ENCODE results near the gene B3GNT2. TPM values are rescaled to one million over a fixed set of nuclear protein-coding genes. Genes with fewer than 3 reads are reported as not detected.

The B3GNT2 gene
- total and polyA plus RNA-seq, 2 donors (not counting 3 experiments of a cell fraction or from before 2014, with no cell fraction given): 9.5 to 21.2 TPM

DNA sequence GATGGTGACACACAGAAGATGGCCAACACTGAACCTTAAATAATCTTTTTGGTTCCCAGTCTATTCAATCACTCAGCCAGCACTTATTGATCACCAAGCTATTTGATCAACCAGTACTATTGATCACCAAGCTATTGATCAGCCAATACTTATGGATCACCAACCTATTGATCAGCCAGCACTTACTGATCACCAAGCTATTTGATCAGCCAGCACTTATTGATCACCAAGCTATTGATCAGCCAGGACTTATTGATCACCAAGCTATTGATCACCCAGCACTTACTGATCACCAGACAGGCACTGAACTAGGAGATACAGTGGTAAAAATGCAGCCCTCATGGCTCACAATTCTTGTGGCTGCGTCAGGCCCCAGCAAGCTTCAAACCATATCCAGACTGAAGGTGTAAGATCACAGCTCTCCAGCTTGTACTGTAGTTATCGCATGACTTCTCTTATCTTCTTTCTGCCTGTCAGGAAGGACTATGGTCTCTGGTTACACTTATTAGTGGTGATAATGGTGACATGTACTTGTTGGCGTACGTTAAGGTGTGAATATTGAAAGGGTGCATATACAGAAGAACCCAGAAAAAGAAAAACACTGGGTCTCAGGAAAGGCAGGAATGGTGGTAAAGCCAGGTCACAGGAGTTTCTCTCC, 18.4 kb upstream of the B3GNT2 start:
- ChIA-PET CTCF (no interaction called here), POLR2A (no interaction called here)
- H3K79me2 ChIP-seq (ENCODE audit: control insufficient read depth, insufficient read depth, low read length): no peaks in the 10 kb centered on the region
- FAIRE-seq: no peak
- H3K4me3 ChIP-seq (replicated peaks in 1 of 3; ENCODE audit: insufficient read depth in 1 of 3, low read depth in 1 of 3, low read length in 3 of 3): no peak overlapping the region
- DNase-seq (ENCODE audit: low read depth, low spot score): no peak
- H3K9me3 ChIP-seq (replicated peaks; ENCODE audit: control insufficient read depth, insufficient read depth, low read length): no peaks in the 10 kb centered on the region
- no peak overlapping the region for H2AFZ ChIP-seq (ENCODE audit: low read depth, low read length)
- no peaks in the 10 kb centered on the region for H3K27me3 ChIP-seq (ENCODE audit: control insufficient read depth in 2 of 2, insufficient read depth in 2 of 2, low read length in 2 of 2)
- H3K27ac ChIP-seq (ENCODE audit: insufficient read depth, low read depth, low read length): no peak overlapping the region
- TF ChIP-seq MYC (IDR thresholded peaks at IDR 0.05; ENCODE audit: low read depth, low read length) (no peak), EZH2 (IDR thresholded peaks at IDR 0.05; ENCODE audit: borderline replicate concordance, low read depth, low read length, severe bottlenecking) (no peak)
- intact Hi-C loops (cut with micrococcal nuclease) (no loop called here), dilution Hi-C loops (cut with MboI; ENCODE audit: extremely low pct_ligation_motif_present, low sequenced_read_pairs) (no loop called here)
- H4K20me1 ChIP-seq (replicated peaks; ENCODE audit: control insufficient read depth, extremely low read depth, insufficient read depth, low read length): no peaks in the 10 kb centered on the region
- H3K9me1 ChIP-seq (replicated peaks; ENCODE audit: control insufficient read depth, extremely low read depth, insufficient read depth, low read length): no peaks in the 10 kb centered on the region
- H3K9ac ChIP-seq (replicated peaks; ENCODE audit: extremely low read depth, insufficient read depth, low read length): no peak overlapping the region
- no peak overlapping the region for H3K4me2 ChIP-seq (ENCODE audit: insufficient read depth, low read length)
- no peaks in the 10 kb centered on the region for H3K36me3 ChIP-seq (ENCODE audit: control insufficient read depth in 2 of 2, extremely low read depth in 1 of 2, insufficient read depth in 2 of 2, low read length in 2 of 2)
- H3K4me1 ChIP-seq (ENCODE audit: control insufficient read depth, extremely low read depth, insufficient read depth, low read length): peaks cover under 1% of the 10 kb centered on the region
- BruUV-seq (replicated peaks): no TSS peak

DNA sequence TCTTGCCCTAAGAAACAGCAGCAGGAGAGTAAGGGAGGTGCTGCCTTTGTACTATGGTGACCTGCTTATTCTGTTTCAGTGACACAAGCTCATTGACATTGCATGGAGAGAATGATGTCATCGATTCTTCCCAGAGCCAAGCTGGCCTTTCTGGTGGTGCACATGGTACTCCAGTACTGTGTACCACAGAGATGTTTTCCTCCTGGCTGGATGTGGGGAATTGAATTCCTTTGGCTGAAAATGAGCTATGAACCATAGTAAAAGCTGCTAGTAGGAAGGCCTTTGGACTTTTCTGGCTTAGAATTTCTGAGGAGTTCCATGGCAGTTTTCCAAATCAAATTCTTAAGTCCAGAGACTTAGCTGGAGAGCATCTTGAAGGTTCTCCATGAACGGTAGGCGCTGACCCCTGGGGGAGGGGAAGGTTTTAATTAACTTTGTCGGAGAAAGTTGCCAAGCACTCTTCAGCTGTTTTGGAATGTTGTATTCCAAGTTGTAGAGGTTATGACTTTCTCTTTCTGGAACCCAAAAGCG, 17.1 kb upstream of the B3GNT2 start:
- H3K9me1 ChIP-seq (replicated peaks; ENCODE audit: control insufficient read depth, extremely low read depth, insufficient read depth, low read length): no peaks in the 10 kb centered on the region

More for the DNA sequence above, 17.1 kb upstream of the B3GNT2 start:
- ChIA-PET POLR2A (no interaction called here), CTCF (no interaction called here)
- intact Hi-C loops (cut with micrococcal nuclease): no loop called here
- no peak for DNase-seq (ENCODE audit: low read depth, low spot score)
- Histone ChIP-seq H3K27me3 (ENCODE audit: control insufficient read depth in 2 of 2, insufficient read depth in 2 of 2, low read length in 2 of 2) (peaks cover 0 to 3% of the 10 kb centered on the region in 2 experiments), H3K79me2 (ENCODE audit: control insufficient read depth, insufficient read depth, low read length) (no peaks in the 10 kb centered on the region), H3K4me1 (ENCODE audit: control insufficient read depth, extremely low read depth, insufficient read depth, low read length) (no peaks in the 10 kb centered on the region), H3K4me3 (replicated peaks in 1 of 3; ENCODE audit: insufficient read depth in 1 of 3, low read depth in 1 of 3, low read length in 3 of 3) (no peak overlapping the region), H3K4me2 (ENCODE audit: insufficient read depth, low read length) (no peak overlapping the region), H2AFZ (ENCODE audit: low read depth, low read length) (no peak overlapping the region), H3K9ac (replicated peaks; ENCODE audit: extremely low read depth, insufficient read depth, low read length) (no peak overlapping the region), H3K27ac (ENCODE audit: insufficient read depth, low read depth, low read length) (no peak overlapping the region), H3K36me3 (ENCODE audit: control insufficient read depth in 2 of 2, extremely low read depth in 1 of 2, insufficient read depth in 2 of 2, low read length in 2 of 2) (no peaks in the 10 kb centered on the region), H3K9me3 (replicated peaks; ENCODE audit: control insufficient read depth, insufficient read depth, low read length) (no peaks in the 10 kb centered on the region), H4K20me1 (replicated peaks; ENCODE audit: control insufficient read depth, extremely low read depth, insufficient read depth, low read length) (no peaks in the 10 kb centered on the region)
- FAIRE-seq: no peak
- TF ChIP-seq JUN (IDR thresholded peaks at IDR 0.05; ENCODE audit: borderline replicate concordance, insufficient read depth, insufficient read length, low read depth): peak; percentile 7
- TF ChIP-seq, protein P1, sequence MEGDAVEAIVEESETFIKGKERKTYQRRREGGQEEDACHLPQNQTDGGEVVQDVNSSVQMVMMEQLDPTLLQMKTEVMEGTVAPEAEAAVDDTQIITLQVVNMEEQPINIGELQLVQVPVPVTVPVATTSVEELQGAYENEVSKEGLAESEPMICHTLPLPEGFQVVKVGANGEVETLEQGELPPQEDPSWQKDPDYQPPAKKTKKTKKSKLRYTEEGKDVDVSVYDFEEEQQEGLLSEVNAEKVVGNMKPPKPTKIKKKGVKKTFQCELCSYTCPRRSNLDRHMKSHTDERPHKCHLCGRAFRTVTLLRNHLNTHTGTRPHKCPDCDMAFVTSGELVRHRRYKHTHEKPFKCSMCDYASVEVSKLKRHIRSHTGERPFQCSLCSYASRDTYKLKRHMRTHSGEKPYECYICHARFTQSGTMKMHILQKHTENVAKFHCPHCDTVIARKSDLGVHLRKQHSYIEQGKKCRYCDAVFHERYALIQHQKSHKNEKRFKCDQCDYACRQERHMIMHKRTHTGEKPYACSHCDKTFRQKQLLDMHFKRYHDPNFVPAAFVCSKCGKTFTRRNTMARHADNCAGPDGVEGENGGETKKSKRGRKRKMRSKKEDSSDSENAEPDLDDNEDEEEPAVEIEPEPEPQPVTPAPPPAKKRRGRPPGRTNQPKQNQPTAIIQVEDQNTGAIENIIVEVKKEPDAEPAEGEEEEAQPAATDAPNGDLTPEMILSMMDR (IDR thresholded peaks at IDR 0.05; ENCODE audit: extremely low read depth in 1 of 2, insufficient read depth in 1 of 2, low read depth in 1 of 2, low read length in 2 of 2): no peak
- no TSS peak for BruUV-seq (replicated peaks)
- dilution Hi-C loops (cut with MboI; ENCODE audit: extremely low pct_ligation_motif_present, low sequenced_read_pairs): no loop called here
